GM23248 (cell line): Measurements from ENCODE around the gene CPNE5.

Source experiments
- EZH2 ChIP-seq: fragments of 200-600 bp; sonication (generic); IDR thresholded peaks from 2 replicates; pipeline ENCODE4 v1.6.1; 2018; ENCODE audit warnings: antibody characterized with exemption, mild to moderate bottlenecking; ENCODE audit not compliant: insufficient read depth, poor library complexity, severe bottlenecking
- EZH2phosphoT487 ChIP-seq: fragments of 200-600 bp; sonication (generic); IDR thresholded peaks from 2 replicates; pipeline ENCODE4 v1.6.1; 2018; ENCODE audit warnings: antibody characterized with exemption, moderate library complexity, mild to moderate bottlenecking, low read depth; ENCODE audit not compliant: insufficient read depth

GRCh38 chr6:36765190-36765589 is 74.1 kb downstream of the CPNE5 start:
- TF ChIP-seq EZH2phosphoT487 (no peak), EZH2 (no peak)
